Esophagus squamous epithelium (tissue), 5 donors: ENCODE results near the gene CRHBP. TPM values are rescaled to one million over a fixed set of nuclear protein-coding genes. Genes with fewer than 3 reads are reported as not detected.

Experiments used
- DNase-seq: peaks from one replicate; lab custom pipeline; 2025; lab: John Stamatoyannopoulos, UW
- H3K27ac ChIP-seq, 4 donors: fragments of 200-600 bp; sonication (generic); one replicate each; pipeline ENCODE4 v1.5.1; 2016 to 2019; ENCODE audit warnings: mild to moderate bottlenecking in 1 of 4
- H3K27me3 ChIP-seq, 4 donors: fragments of 200-600 bp; sonication (generic); 1 replicate in 3 of 4; 2 replicates in 1 of 4; pipeline versions ENCODE4 v1.5.1 to v1.6.0; 2017 to 2021; ENCODE audit warnings: antibody characterized with exemption in 1 of 4
- H3K36me3 ChIP-seq, 3 donors: fragments of 200-600 bp; sonication (generic); one replicate each; pipeline ENCODE4 v1.5.1; 2016 to 2019
- H3K4me1 ChIP-seq, 3 donors: fragments of 200-600 bp; sonication (generic); one replicate each; pipeline ENCODE4 v1.5.1; 2017 to 2019
- H3K4me3 ChIP-seq, 4 donors: fragments of 200-600 bp; sonication (generic); 1 replicate in 3 of 4; 2 replicates in 1 of 4; pipeline ENCODE4 v1.5.1; 2016 to 2019; ENCODE audit warnings: mild to moderate bottlenecking in 2 of 4, moderate library complexity in 1 of 4
- H3K9me3 ChIP-seq, 3 donors: fragments of 200-600 bp; sonication (generic); one replicate each; pipeline ENCODE4 v1.5.1; 2016 to 2019
- CTCF ChIP-seq, 6 experiments: fragments of 450-650 bp in 4 of 6; fragments of 200-600 bp in 2 of 6; sonication (generic) in 2 of 6; IDR thresholded peaks; one replicate each; pipeline ENCODE4 v1.5.1; 2016 to 2019; ENCODE audit warnings: antibody characterized with exemption in 6 of 6, mild to moderate bottlenecking in 4 of 6, moderate library complexity in 4 of 6
- POLR2A ChIP-seq, 4 donors: fragments of 450-650 bp; IDR thresholded peaks; one replicate each; pipeline ENCODE4 v1.6.1; 2017; ENCODE audit warnings: antibody characterized with exemption in 4 of 4, mild to moderate bottlenecking in 4 of 4, moderate library complexity in 3 of 4
- WGBS, 2 donors: methylation state at CpG; one replicate each; pipeline ENCODE4 v1.1.5; 2018; 5-methylcytosine and 5-hydroxymethylcytosine counted together
- intact Hi-C: fragments of 100-400 bp; cut with DNase I; formaldehyde crosslinking; loops from one replicate; pipeline ENCODE4 v1.15.0; 2022
- total RNA-seq, 4 donors: library from RNA; depleted of rRNA; stranded (reverse); fragments of >200 nt; gene quantifications; one replicate each; pipeline ENCODE4 v1.1.0, GENCODE V29; 2016
- donor health status: DM: yes; HTN: yes; CAD: no.

Gene CRHBP
- total RNA-seq, 4 donors from 2014 or later: 1.1 TPM; not detected in 3

- TF ChIP-seq POLR2A (IDR thresholded peaks at IDR 0.05) (no peak), CTCF (IDR thresholded peaks at IDR 0.05) (no peak)
- no peaks in the 10 kb centered on the region for H3K9me3 ChIP-seq
- no peaks in the 10 kb centered on the region for H3K36me3 ChIP-seq
- H3K4me1 ChIP-seq: no peaks in the 10 kb centered on the region
- no peak overlapping the region for H3K27ac ChIP-seq
- H3K4me3 ChIP-seq: no peak overlapping the region
- peaks cover 0 to 3% (median 0%) of the 10 kb centered on the region in 4 donors for H3K27me3 ChIP-seq
- 44 to 50% methylated on average over 6 of the region's 6 CpGs for WGBS, 2 donors
- no peak for DNase-seq
- intact Hi-C loops: no loop called here
These were observed 26.3 kb upstream of the CRHBP start for GRCh38 chr5:76926329-76927105.

GRCh38 chr5:76927961-76928360, 24.9 kb upstream of the CRHBP start:
- TF ChIP-seq CTCF (IDR thresholded peaks at IDR 0.05) (no peak), POLR2A (IDR thresholded peaks at IDR 0.05) (no peak)
- 69 to 72% methylated on average over 4 of the region's 4 CpGs for WGBS, 2 donors
- Histone ChIP-seq H3K9me3 (no peaks in the 10 kb centered on the region), H3K27ac (no peak overlapping the region), H3K27me3 (peaks cover 0 to 3% (median 0%) of the 10 kb centered on the region in 4 donors), H3K36me3 (no peaks in the 10 kb centered on the region), H3K4me3 (no peak overlapping the region), H3K4me1 (no peaks in the 10 kb centered on the region)
- no peak for DNase-seq
- intact Hi-C loops: no loop called here

- TF ChIP-seq CTCF (IDR thresholded peaks at IDR 0.05) (no peak), POLR2A (IDR thresholded peaks at IDR 0.05) (no peak)
- Histone ChIP-seq H3K9me3 (no peaks in the 10 kb centered on the region), H3K27me3 (peaks cover 0 to 3% (median 0%) of the 10 kb centered on the region in 4 donors), H3K27ac (no peak overlapping the region), H3K4me3 (no peak overlapping the region), H3K36me3 (no peaks in the 10 kb centered on the region), H3K4me1 (no peaks in the 10 kb centered on the region)
- DNase-seq: no peak
- intact Hi-C loops: no loop called here
- WGBS, 2 donors: 61 to 64% methylated on average over 4 of the region's 4 CpGs
These were observed 22.8 kb upstream of the CRHBP start for GRCh38 chr5:76930083-76930482.

- Histone ChIP-seq H3K4me3 (no peak overlapping the region), H3K4me1 (no peaks in the 10 kb centered on the region), H3K9me3 (no peaks in the 10 kb centered on the region), H3K27ac (no peak overlapping the region), H3K27me3 (no peaks in the 10 kb centered on the region), H3K36me3 (no peaks in the 10 kb centered on the region)
- no peak for TF ChIP-seq POLR2A (IDR thresholded peaks at IDR 0.05)
- no peak for TF ChIP-seq CTCF (IDR thresholded peaks at IDR 0.05)
- DNase-seq: no peak
- intact Hi-C loops: no loop called here
These were observed 14.7 kb upstream of the CRHBP start for GRCh38 chr5:76938177-76938576.

- TF ChIP-seq CTCF (IDR thresholded peaks at IDR 0.05): no peak
- Histone ChIP-seq H3K27ac (peak overlapping the region in 1 of 4 donors; percentile 4), H3K4me1 (no peaks in the 10 kb centered on the region), H3K9me3 (no peaks in the 10 kb centered on the region), H3K36me3 (no peaks in the 10 kb centered on the region), H3K27me3 (peaks cover 0 to 12% (median 0%) of the 10 kb centered on the region in 4 donors), H3K4me3 (no peak overlapping the region)
- DNase-seq: no peak
- intact Hi-C loops: no loop called here
- 32 to 33% methylated on average over 4 of the region's 4 CpGs for WGBS, 2 donors
These were observed 11.8 kb upstream of the CRHBP start for GRCh38 chr5:76941000-76941399.
